ENCODE results near the gene PAX8. TPM values are rescaled to one million over a fixed set of nuclear protein-coding genes. Genes with fewer than 3 reads are reported as not detected.

The PAX8 gene
- total RNA-seq, 2 experiments from 2014 or later = 1.6 to 2.6 TPM

- H3K9me3 ChIP-seq (ENCODE audit: low read length) = no peaks in the 10 kb centered on the region
- no peak for DNase-seq (ENCODE audit: low spot score)
- no peak overlapping the region for H2AFZ ChIP-seq (ENCODE audit: low read length)
- no peak overlapping the region for H3K4me2 ChIP-seq (ENCODE audit: low read length)
- H3K4me3 ChIP-seq (ENCODE audit: low read depth, low read length, poor library complexity, severe bottlenecking) = no peak overlapping the region
- TF ChIP-seq CTCF (conservative IDR thresholded peaks at IDR 0.05; ENCODE audit: low read length) (no peak), EZH2phosphoT487 (IDR thresholded peaks at IDR 0.05; ENCODE audit: borderline replicate concordance, low read depth, low read length) (no peak)
- no peaks in the 10 kb centered on the region for H4K20me1 ChIP-seq (ENCODE audit: insufficient read depth, low read length)
- no peaks in the 10 kb centered on the region for H3K79me2 ChIP-seq (ENCODE audit: insufficient read depth, low read depth, low read length)
- BruUV-seq (replicated peaks) = no TSS peak
- H3K27ac ChIP-seq (ENCODE audit: low read depth, low read length, poor library complexity, severe bottlenecking) = no peak overlapping the region
- H3K4me1 ChIP-seq (ENCODE audit: insufficient read depth, low read length, poor library complexity, severe bottlenecking) = no peaks in the 10 kb centered on the region
- H3K9me2 ChIP-seq (ENCODE audit: insufficient read depth, low read length) = no peaks in the 10 kb centered on the region
- ChIA-PET POLR2A (no interaction called here), CTCF (ENCODE audit: unreplicated experiment) (no interaction called here)
- no peaks in the 10 kb centered on the region for H3K36me3 ChIP-seq (ENCODE audit: insufficient read depth, low read length)
- intact Hi-C loops (cut with micrococcal nuclease; ENCODE audit: unreplicated experiment) = no loop called here
Measured at GRCh38 chr2:113273981-113274380, 4.7 kb downstream of the PAX8 start.

DNA sequence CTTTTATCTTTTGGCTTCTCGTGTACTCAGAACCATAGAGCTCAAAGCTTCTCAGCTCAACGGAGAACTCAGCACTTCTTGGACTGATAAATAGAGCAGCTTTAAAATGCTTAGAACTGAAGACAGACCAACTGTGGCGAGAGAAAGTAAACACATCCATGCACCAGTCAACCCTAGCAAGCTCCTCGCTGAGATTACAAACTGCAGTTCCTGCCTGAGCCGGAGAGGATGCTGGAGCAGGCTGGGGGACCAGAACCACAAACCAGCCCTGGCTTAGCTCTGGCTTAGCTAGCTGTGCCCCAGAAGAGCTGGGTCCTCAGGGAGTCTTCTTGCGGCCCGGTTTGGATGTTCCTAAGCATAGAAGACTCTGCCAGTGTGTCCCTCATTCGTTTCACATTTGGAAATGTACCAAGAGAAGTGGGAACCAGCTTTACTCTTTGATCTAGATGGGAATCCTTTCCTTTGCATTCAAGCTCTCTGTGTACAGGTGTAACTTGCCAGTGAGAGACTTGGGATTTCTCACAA, 5.6 kb downstream of the PAX8 start:
- no peaks in the 10 kb centered on the region for H4K20me1 ChIP-seq (ENCODE audit: insufficient read depth, low read length)
- no peaks in the 10 kb centered on the region for H3K9me3 ChIP-seq (ENCODE audit: low read length)
- H3K4me2 ChIP-seq (ENCODE audit: low read length) = no peak overlapping the region
- no peaks in the 10 kb centered on the region for H3K36me3 ChIP-seq (ENCODE audit: insufficient read depth, low read length)
- no peaks in the 10 kb centered on the region for H3K79me2 ChIP-seq (ENCODE audit: insufficient read depth, low read depth, low read length)
- POLR2A ChIA-PET = interaction anchor here (1.1 kb wide), 1 partner anchor 39 kb away, joined by 3 read pairs; no protein-coding TSS in a partner anchor
- no peak overlapping the region for H3K4me3 ChIP-seq (ENCODE audit: low read depth, low read length, poor library complexity, severe bottlenecking)
- intact Hi-C loops (cut with micrococcal nuclease; ENCODE audit: unreplicated experiment) = no loop called here
- TF ChIP-seq EZH2phosphoT487 (IDR thresholded peaks at IDR 0.05; ENCODE audit: borderline replicate concordance, low read depth, low read length) (no peak), CTCF (conservative IDR thresholded peaks at IDR 0.05; ENCODE audit: low read length) (no peak)
- CTCF ChIA-PET (ENCODE audit: unreplicated experiment) = no interaction called here
- H3K4me1 ChIP-seq (ENCODE audit: insufficient read depth, low read length, poor library complexity, severe bottlenecking) = no peaks in the 10 kb centered on the region
- no peak overlapping the region for H2AFZ ChIP-seq (ENCODE audit: low read length)
- peak; percentile 35 for DNase-seq (ENCODE audit: low spot score)
- no TSS peak for BruUV-seq (replicated peaks)
- H3K9me2 ChIP-seq (ENCODE audit: insufficient read depth, low read length) = no peaks in the 10 kb centered on the region
- H3K27ac ChIP-seq (ENCODE audit: low read depth, low read length, poor library complexity, severe bottlenecking) = no peak overlapping the region

DNA sequence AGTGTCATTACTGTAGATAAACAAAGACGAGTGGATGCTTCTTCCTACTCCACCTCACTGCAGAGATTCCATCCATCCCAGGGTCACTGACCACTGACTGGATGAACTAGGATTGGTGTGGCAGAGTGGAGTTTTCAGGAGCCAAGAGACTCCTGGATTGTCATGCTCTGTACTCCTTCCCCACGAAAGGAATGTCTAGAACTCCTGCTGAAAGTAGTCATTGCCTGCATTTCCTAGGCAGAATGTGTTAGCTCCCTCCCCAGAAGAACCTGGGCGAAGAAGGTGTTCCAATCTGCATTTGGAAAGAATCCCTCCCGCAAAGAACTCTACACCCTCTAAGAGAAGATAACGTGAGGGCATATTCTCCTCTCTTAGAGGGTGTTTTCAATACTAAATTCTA, 6.2 kb downstream of the PAX8 start:
- intact Hi-C loops (cut with micrococcal nuclease; ENCODE audit: unreplicated experiment) = no loop called here
- H3K4me3 ChIP-seq (ENCODE audit: low read depth, low read length, poor library complexity, severe bottlenecking) = no peak overlapping the region
- ChIA-PET POLR2A (interaction anchor here (1.1 kb wide), 1 partner anchor 40 kb away, joined by 3 read pairs; no protein-coding TSS in a partner anchor), CTCF (ENCODE audit: unreplicated experiment) (no interaction called here)
- no peaks in the 10 kb centered on the region for H3K79me2 ChIP-seq (ENCODE audit: insufficient read depth, low read depth, low read length)
- H3K4me1 ChIP-seq (ENCODE audit: insufficient read depth, low read length, poor library complexity, severe bottlenecking) = no peaks in the 10 kb centered on the region
- H3K36me3 ChIP-seq (ENCODE audit: insufficient read depth, low read length) = no peaks in the 10 kb centered on the region
- no peak overlapping the region for H3K4me2 ChIP-seq (ENCODE audit: low read length)
- no peaks in the 10 kb centered on the region for H3K9me3 ChIP-seq (ENCODE audit: low read length)
- no peak overlapping the region for H3K27ac ChIP-seq (ENCODE audit: low read depth, low read length, poor library complexity, severe bottlenecking)
- no peak for DNase-seq (ENCODE audit: low spot score)
- TF ChIP-seq EZH2phosphoT487 (IDR thresholded peaks at IDR 0.05; ENCODE audit: borderline replicate concordance, low read depth, low read length) (no peak), CTCF (conservative IDR thresholded peaks at IDR 0.05; ENCODE audit: low read length) (no peak)
- H2AFZ ChIP-seq (ENCODE audit: low read length) = no peak overlapping the region
- H3K9me2 ChIP-seq (ENCODE audit: insufficient read depth, low read length) = no peaks in the 10 kb centered on the region
- no peaks in the 10 kb centered on the region for H4K20me1 ChIP-seq (ENCODE audit: insufficient read depth, low read length)
- no TSS peak for BruUV-seq (replicated peaks)
